Ureter (tissue), 1 donor: Measurements from ENCODE around the gene SDK1. TPM values are rescaled to one million over a fixed set of nuclear protein-coding genes. Genes with fewer than 3 reads are reported as not detected.

Experiments
- DNase-seq: peaks from one replicate; pipeline ENCODE4 v3.0.0-alpha.2; 2020; ENCODE audit warnings: low spot score
- total RNA-seq: library from RNA; stranded (reverse); gene quantifications from one replicate; pipeline ENCODE4 v1.2.4, GENCODE V29; 2023
- donor health status: DM: yes; HTN: yes; CAD: no.

The SDK1 gene
- total RNA-seq, 1 donor from 2014 or later = 27.3 TPM

- DNase-seq = no peak
Observed at GRCh38 chr7:3332308-3332707, 31.3 kb downstream of the SDK1 start.

GRCh38 chr7:3333861-3334260, 32.8 kb downstream of the SDK1 start:
- DNase-seq = no peak

- DNase-seq = no peak
Observed at GRCh38 chr7:3336042-3336665, 35.1 kb downstream of the SDK1 start.

DNA sequence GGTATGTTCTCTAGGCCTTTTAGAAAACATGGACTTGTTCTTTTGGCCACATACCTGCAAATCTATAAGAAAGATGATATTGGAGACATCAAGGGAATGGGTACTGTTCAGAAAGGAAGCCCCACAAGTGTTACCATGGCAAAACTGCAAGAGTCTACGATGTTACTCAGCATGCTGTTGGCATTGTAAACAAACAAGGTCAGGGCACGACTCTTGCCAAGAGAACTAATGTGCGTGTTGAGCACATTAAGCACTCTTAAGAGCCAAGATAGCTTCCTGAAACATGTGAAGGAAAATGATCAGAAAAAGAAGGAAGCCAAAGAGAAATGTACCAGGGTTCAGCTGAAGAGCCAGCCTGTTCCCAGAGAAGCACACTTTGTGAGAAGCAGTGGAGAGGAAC, 37.1 kb downstream of the SDK1 start:
- no peak for DNase-seq

GRCh38 chr7:3345699-3346481, 44.8 kb downstream of the SDK1 start:
- DNase-seq = no peak

DNA sequence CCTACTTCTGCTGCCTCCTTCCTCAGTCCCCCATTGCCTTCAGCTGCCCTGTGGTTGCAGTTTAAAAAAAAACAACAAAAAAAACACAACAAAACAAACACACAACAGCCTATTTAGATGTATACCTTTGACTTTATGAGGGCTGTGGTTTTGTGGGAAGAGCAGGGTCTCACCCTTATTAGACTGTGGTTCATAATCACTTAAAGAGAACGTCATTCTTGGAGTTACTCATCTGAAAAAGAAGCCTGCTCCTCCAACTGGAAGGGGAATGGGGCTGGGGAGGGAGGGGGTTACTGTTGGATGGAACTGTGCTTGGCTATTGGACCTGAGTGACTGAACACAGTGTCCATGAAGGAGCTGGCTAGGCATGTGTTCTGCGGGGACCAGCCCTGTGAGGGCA, 48.1 kb downstream of the SDK1 start:
- no peak for DNase-seq

DNA sequence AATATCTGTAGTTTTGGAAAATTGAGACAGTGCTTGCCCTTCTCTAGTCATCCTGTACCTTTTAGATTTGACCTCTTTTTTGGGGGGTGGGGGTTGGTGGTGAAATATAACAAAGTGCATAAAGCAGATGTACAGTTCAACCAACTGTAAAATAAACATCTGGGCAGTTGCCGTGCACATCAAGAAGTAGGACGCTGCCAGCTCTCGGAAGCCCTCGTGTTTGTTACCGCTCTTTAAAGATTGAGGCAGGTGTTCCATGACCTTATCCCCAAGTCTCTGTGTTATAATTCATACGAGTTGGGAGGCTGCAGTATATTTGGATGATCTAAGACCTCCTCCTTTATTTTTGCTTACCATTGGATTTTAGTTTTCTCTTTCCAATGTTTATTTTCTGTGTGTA, 55.1 kb downstream of the SDK1 start:
- no peak for DNase-seq

DNA sequence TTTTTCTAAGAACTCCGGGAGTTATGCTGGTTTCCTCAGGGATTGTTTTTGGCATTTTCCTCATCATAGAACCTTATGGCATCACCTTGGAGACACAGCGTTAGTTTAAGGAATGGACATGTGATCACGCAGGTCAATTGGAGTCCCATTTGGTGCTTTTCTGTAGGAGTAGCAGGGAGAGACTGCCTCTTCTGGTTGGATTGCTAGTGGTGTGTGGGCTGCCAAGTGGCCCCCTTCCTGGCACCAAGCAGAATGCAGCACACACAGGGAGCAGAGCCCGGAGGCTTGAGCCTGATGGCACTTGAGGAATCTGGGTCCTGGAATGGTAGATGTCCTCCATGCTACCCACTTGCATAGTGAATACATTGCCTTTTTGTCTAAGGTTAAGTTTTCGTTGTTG, 57.9 kb downstream of the SDK1 start:
- no peak for DNase-seq

DNA sequence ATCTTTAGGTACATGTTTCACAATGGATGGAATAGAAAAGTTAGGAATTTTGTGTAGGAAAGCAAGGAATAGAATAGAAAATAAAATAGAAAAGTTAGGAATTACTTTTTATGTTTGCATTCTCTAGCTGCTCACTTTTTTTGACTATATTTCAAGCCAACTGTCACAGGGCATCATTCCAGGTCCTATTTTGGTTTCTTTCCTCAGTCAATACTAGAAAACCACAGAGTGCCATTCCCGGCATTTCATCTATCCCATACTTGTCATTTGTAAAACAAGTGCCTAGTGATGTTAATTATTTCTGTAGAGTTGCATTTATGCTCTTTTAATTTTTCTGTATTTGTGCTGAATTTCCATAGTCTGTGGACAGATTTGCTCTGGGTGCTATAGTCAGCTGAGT, 66.2 kb downstream of the SDK1 start:
- no peak for DNase-seq

DNA sequence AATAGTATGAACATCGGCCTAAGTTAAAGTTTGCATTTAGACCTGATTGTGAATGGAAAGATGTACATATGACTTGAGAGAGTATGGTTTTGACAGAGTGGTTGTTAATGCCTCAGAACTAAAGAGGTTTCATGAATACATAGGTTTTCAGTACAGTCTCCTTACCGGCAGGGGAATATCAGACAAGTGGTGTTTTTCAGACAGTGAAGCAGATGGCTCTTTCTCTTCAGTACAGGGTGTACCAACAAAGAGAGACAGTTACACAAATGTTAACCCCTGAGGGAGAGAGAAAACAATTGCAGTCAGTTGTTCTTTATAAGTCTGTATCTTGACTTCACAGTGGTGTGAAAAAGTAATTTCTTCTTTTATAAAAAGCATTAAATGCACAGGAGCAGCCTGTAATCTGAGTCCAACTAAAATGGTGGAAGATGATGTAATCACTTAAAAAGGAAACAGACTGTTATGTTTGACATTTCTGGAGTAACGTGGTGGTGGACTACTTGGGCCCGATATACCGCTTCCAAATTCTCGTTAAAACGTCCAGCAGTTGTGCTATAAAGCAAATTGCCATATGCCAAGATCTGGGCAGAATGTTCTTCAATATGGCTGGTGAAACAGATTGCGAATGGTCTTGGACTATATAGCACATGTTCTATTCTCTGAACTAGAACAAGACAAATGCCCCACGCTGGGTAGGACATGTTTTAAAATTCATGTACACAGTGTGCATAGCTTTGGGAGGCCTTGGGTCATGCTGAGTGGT, 69.2 kb downstream of the SDK1 start:
- no peak for DNase-seq

DNA sequence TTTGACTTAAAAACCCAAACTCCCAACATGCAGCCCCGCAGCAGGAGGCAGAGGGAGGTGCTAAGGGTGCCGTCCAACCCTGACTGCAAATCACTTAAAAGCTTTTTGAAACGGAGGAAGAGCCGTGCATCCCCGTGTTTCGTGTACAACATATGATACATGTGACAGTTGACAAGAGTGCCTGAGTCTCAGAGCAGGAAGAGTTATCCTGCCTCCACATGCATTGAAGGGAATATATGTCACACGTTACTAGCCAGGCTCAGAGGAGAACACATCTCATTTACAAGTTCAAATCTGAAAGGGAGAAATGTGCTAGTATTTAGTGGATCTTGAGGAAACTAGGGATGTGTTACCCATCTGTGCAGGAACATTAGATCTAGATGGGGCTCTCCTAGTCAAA, 69.9 kb downstream of the SDK1 start:
- no peak for DNase-seq

GRCh38 chr7:3371601-3372000, 70.5 kb downstream of the SDK1 start:
- no peak for DNase-seq

- no peak for DNase-seq
Observed at GRCh38 chr7:3374239-3374638, 73.2 kb downstream of the SDK1 start.

GRCh38 chr7:3378390-3379150, 77.5 kb downstream of the SDK1 start:
- no peak for DNase-seq

DNA sequence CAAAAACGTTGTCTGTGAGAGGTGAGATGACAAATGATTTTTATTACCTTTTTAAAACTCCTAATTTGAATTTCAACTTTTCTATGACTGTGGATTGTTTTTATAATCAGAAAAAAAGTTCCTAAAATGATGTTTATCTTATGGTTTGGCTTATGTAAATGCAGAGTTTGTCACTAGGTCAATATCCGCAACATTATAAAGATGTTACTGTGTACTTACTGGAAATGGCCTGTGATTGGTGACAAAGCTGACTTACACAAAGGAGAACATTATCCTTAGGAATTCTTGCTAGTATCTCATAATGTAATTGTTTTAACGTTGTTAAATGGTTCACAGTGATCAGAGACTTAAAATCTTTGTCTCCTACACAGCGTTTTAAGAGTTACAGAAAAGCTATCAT, 79.0 kb downstream of the SDK1 start:
- DNase-seq = no peak

- DNase-seq = no peak
Observed at GRCh38 chr7:3380886-3381685, 80.0 kb downstream of the SDK1 start.

- DNase-seq = no peak
Observed at GRCh38 chr7:3386423-3387190, 85.6 kb downstream of the SDK1 start.

GRCh38 chr7:3393862-3394261, 92.8 kb downstream of the SDK1 start:
- DNase-seq = no peak

DNA sequence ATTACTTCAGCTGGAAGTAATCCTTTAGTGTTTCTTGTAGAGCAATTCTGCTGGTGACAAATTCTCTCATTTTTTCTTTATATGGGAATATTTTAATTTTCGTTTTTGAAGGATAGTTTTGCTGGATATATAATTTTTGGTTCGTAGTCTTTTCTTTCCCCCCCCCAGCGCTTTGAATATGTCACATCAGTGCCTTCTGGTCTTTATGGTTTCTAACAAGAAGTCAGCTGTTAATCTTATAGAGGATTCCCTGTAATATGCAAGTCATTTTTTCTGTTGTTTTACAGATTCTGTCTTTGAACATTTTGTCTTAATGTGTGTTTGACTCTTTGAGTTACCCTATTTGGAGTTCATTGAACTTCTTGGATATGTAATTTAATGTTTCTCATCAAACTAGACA, 96.3 kb downstream of the SDK1 start:
- no peak for DNase-seq

GRCh38 chr7:3399858-3400257, 98.8 kb downstream of the SDK1 start:
- DNase-seq = no peak

DNA sequence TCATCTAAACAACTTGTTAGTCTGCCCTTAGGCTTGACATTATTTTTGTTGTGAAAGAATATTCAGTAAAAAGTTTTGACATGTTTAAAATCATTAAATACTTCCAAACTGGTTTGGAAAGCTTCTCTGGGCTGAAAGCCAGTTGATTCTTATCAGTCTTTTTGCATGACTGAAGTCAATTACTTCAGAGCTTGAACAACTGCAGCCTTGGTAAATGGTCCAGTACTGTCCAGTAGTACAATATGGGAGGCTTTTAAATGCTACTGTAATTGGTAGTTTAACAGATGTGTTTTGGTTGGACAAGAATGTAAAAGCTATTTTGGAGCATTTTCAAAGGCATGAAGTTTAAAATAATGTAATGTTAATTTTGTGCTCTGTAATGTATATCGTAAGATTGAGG, 103.4 kb downstream of the SDK1 start:
- no peak for DNase-seq
